IMR-90 (cell line): ENCODE measurements around the gene RAPGEF1. TPM values are rescaled to one million over a fixed set of nuclear protein-coding genes. Genes with fewer than 3 reads are reported as not detected.

Experiments used
- ATAC-seq: fragments of 200-7000 bp; cut with Tn5 transposase; 2 replicates; pipeline ENCODE4 v1.9.1; 2020; ENCODE audit warnings: low read depth, mild to moderate bottlenecking, moderate library complexity
- BruUV-seq: library from RNA; stranded (reverse); fragments of 400-500 nt; replicated peaks from 2 replicates; lab custom pipeline; 2021; lab: Mats Ljungman, UMichigan
- CTCF ChIA-PET: fragments of 300-600 bp; formaldehyde crosslinking; extraction: SDS; loops from one replicate; lab custom pipeline; 2021; ENCODE audit warnings: antibody characterized with exemption; lab: Yijun Ruan, JAX
- POLR2A ChIA-PET: fragments of 300-600 bp; sonication (Branson Sonifier 250); formaldehyde crosslinking; loops from one replicate; lab custom pipeline; 2022; ENCODE audit warnings: antibody characterized with exemption; ENCODE audit not compliant: unreplicated experiment; lab: Charles Lee
- DNase-seq: peaks from one replicate; pipeline ENCODE4 v3.0.0; 2013
- H2AFZ ChIP-seq: replicated peaks from 2 replicates; pipeline ENCODE3; 2013; ENCODE audit warnings: low read length, mild to moderate bottlenecking; ENCODE audit not compliant: poor library complexity
- H2AK5ac ChIP-seq: 2 replicates; pipeline ENCODE4 v1.6.1; 2013; ENCODE audit warnings: low read depth, low read length, inconsistent platforms
- H2AK9ac ChIP-seq: replicated peaks from 2 replicates; pipeline ENCODE3; 2013; ENCODE audit warnings: mild to moderate bottlenecking, low read depth, low read length, moderate library complexity; ENCODE audit not compliant: poor library complexity
- H2BK120ac ChIP-seq: 2 replicates; pipeline ENCODE4 v1.6.1; 2013; ENCODE audit warnings: low read depth, low read length, inconsistent platforms
- H2BK15ac ChIP-seq: 3 replicates; pipeline ENCODE4 v1.6.1; 2013; ENCODE audit warnings: low read depth, low read length, inconsistent platforms
- H2BK20ac ChIP-seq: 2 replicates; pipeline ENCODE4 v1.6.1; 2013; ENCODE audit warnings: low read depth, mild to moderate bottlenecking, inconsistent platforms, low read length, moderate library complexity
- H2BK5ac ChIP-seq: 2 replicates; pipeline ENCODE4 v1.6.1; 2013; ENCODE audit warnings: mild to moderate bottlenecking, low read depth, low read length, inconsistent platforms; ENCODE audit not compliant: poor library complexity, severe bottlenecking
- H3K14ac ChIP-seq: replicated peaks from 2 replicates; pipeline ENCODE4 v1.6.1; 2013; ENCODE audit warnings: low read depth, low read length, inconsistent platforms
- H3K18ac ChIP-seq: 2 replicates; pipeline ENCODE4 v1.6.1; 2013; ENCODE audit warnings: low read depth, low read length, control low read depth
- H3K23ac ChIP-seq: 2 replicates; pipeline ENCODE4 v1.6.1; 2013; ENCODE audit warnings: low read depth, low read length, inconsistent platforms
- H3K27ac ChIP-seq: 2 replicates; pipeline ENCODE4 v1.5.1; 2013; ENCODE audit warnings: mild to moderate bottlenecking, control low read depth, low read length; ENCODE audit not compliant: insufficient read depth
- H3K27me3 ChIP-seq: 2 replicates; pipeline ENCODE4 v1.6.1; 2013; ENCODE audit warnings: low read length; ENCODE audit not compliant: control insufficient read depth, insufficient read depth
- H3K36me3 ChIP-seq: 2 replicates; pipeline ENCODE4 v1.6.1; 2013; ENCODE audit warnings: low read length, mixed read lengths; ENCODE audit not compliant: control insufficient read depth, insufficient read depth
- H3K4ac ChIP-seq: 2 replicates; pipeline ENCODE4 v1.6.1; 2013; ENCODE audit warnings: low read depth, low read length, inconsistent platforms
- H3K4me1 ChIP-seq: 2 replicates; pipeline ENCODE4 v1.6.1; 2013; ENCODE audit warnings: low read length, mixed read lengths; ENCODE audit not compliant: control insufficient read depth, insufficient read depth
- H3K4me2 ChIP-seq: 2 replicates; pipeline ENCODE4 v1.6.1; 2013; ENCODE audit warnings: low read depth, mild to moderate bottlenecking, control low read depth, low read length, moderate library complexity
- H3K4me3 ChIP-seq: 2 replicates; pipeline ENCODE4 v1.5.1; 2013; ENCODE audit warnings: low read depth, mild to moderate bottlenecking, control low read depth, low read length, moderate library complexity; ENCODE audit not compliant: insufficient read depth
- H3K56ac ChIP-seq: 2 replicates; pipeline ENCODE4 v1.6.1; 2013; ENCODE audit warnings: low read length, inconsistent platforms; ENCODE audit not compliant: insufficient read depth; ENCODE audit errors: extremely low read depth
- H3K79me1 ChIP-seq, 2 experiments: 2 replicates each; pipeline ENCODE4 v1.6.1; 2013; ENCODE audit warnings: low read length in 2 of 2, inconsistent platforms in 1 of 2, low read depth in 1 of 2
- H3K9ac ChIP-seq: 2 replicates; pipeline ENCODE4 v1.6.1; 2013; ENCODE audit warnings: low read depth, low read length, control low read depth
- H3K9me1 ChIP-seq: 2 replicates; pipeline ENCODE4 v1.6.1; 2013; ENCODE audit warnings: low read length, inconsistent platforms; ENCODE audit not compliant: insufficient read depth
- H3K9me3 ChIP-seq: 2 replicates; pipeline ENCODE4 v1.6.1; 2013; ENCODE audit warnings: low read length; ENCODE audit not compliant: control insufficient read depth, insufficient read depth
- H4K20me1 ChIP-seq: 2 replicates; pipeline ENCODE4 v1.6.1; 2013; ENCODE audit warnings: low read length, inconsistent platforms; ENCODE audit not compliant: insufficient read depth
- H4K5ac ChIP-seq: 2 replicates; pipeline ENCODE4 v1.6.1; 2013; ENCODE audit warnings: mild to moderate bottlenecking, low read depth, low read length, control low read depth
- H4K8ac ChIP-seq, 2 experiments: 2 replicates each; pipeline ENCODE4 v1.6.1; 2013; ENCODE audit warnings: low read depth in 2 of 2, low read length in 2 of 2, control low read depth in 1 of 2, inconsistent platforms in 1 of 2
- H4K91ac ChIP-seq: 2 replicates; pipeline ENCODE4 v1.6.1; 2013; ENCODE audit warnings: low read depth, low read length, inconsistent platforms; ENCODE audit not compliant: insufficient read depth
- RFX5 ChIP-seq: IDR thresholded peaks from 2 replicates; pipeline ENCODE4 v1.8.0; 2012; ENCODE audit warnings: low read depth, mild to moderate bottlenecking, low read length, moderate library complexity
- SMC3 ChIP-seq: fragments of 150-350 bp; IDR thresholded peaks from 2 replicates; pipeline ENCODE4 v1.6.1; 2016; ENCODE audit warnings: low read depth, mild to moderate bottlenecking, antibody characterized with exemption, low read length, moderate library complexity
- WGBS, 2 experiments: methylation state at CpG; one replicate each; pipeline versions ENCODE4 v1.1.5 to v1.1.7; 2013; ENCODE audit warnings: missing lambda C conversion rate in 2 of 2; ENCODE audit not compliant: insufficient read length in 1 of 2; ENCODE audit errors: extremely low coverage in 2 of 2; 5-methylcytosine and 5-hydroxymethylcytosine counted together
- dilution Hi-C: fragments of 300-500 bp; cut with HindIII; formaldehyde crosslinking; loops from one replicate; pipeline ENCODE4 v1.14.3; 2018; ENCODE audit warnings: low sequenced_read_pairs; ENCODE audit not compliant: unreplicated experiment
- in situ Hi-C: fragments of 300-500 bp; cut with MboI; formaldehyde crosslinking; loops from 3 replicates; pipeline ENCODE4 v1.14.3; 2019; ENCODE audit warnings: low sequenced_read_pairs, inconsistent platforms, mixed read lengths
- intact Hi-C: fragments of 100-400 bp; cut with micrococcal nuclease; formaldehyde crosslinking; loops from 2 replicates; pipeline ENCODE4 v1.10.0; 2022
- polyA plus RNA-seq, 3 experiments: library from polyadenylated mRNA; depleted of rRNA; stranded (reverse); fragments of >200 nt; gene quantifications; 2 replicates each; pipeline ENCODE4 v1.2.3, GENCODE V29; 2012; ENCODE audit warnings: low replicate concordance in 1 of 3
- total RNA-seq: library from RNA; depleted of rRNA; stranded (reverse); fragments of >200 nt; gene quantifications from 2 replicates; pipeline ENCODE4 v1.2.3, GENCODE V29; 2012

Gene RAPGEF1
- total and polyA plus RNA-seq, 2 of the 4 experiments (the other 2 are of a cell fraction) = 13.1 to 22.3 TPM

DNA sequence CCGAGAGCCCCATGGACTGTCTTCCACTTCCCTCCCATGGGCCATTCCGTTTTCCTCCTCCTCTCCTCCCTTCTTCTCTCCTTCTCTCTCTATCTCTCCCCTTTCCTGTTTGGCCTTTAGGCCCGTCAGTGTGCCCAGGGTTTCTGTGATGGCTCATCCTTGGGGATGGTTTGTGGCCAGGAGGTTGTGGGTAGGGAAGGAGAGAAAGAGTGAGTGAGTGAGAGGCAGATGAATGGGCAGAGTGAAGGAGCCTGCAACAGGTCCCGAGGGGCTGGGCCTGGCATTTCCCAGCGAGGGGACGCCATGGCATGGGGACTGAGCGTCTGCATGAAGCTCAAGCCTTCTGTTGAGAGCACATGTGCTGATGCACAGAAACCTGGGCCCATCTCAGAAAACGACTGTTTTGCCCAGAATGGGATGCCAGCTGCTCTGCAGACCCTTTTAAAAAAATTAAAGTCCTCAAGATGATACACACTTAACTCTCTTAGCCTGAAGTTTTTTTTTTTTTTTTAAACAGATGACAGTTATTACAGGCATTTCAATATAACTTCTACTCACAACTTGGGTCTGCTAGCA is 125.4 kb downstream of the RAPGEF1 start:
- Histone ChIP-seq H4K20me1 (peaks cover 3% of the 10 kb centered on the region; the same call in 1 of the 2 replicates), H3K4me2 (no peak overlapping the region), H3K36me3 (peaks cover 16% of the 10 kb centered on the region), H3K56ac (no peak overlapping the region), H2AFZ (no peak overlapping the region), H4K8ac (no peak overlapping the region), H2BK120ac (no peak overlapping the region), H3K79me1 (peaks cover 0 to 5% of the 10 kb centered on the region in 2 experiments; a peak in 1 of 4 replicates), H3K27ac (no peak overlapping the region), H2AK9ac (no peak overlapping the region), H3K23ac (no peak overlapping the region), H2BK5ac (no peak overlapping the region), H2BK15ac (no peak overlapping the region), H4K91ac (no peak overlapping the region), H3K9ac (no peak overlapping the region), H3K27me3 (no peaks in the 10 kb centered on the region), H4K5ac (no peak overlapping the region), H3K4ac (no peak overlapping the region), H3K18ac (no peak overlapping the region), H3K14ac (no peak overlapping the region), H2AK5ac (no peak overlapping the region), H3K4me1 (peaks cover 12% of the 10 kb centered on the region), H3K4me3 (no peak overlapping the region), H3K9me1 (peaks cover 29% of the 10 kb centered on the region), H2BK20ac (no peak overlapping the region), H3K9me3 (no peaks in the 10 kb centered on the region)
- ChIA-PET POLR2A (no interaction called here), CTCF (interaction anchor here (0.7 kb wide), 1 partner anchor 130 kb away, joined by 4 read pairs; no protein-coding TSS in a partner anchor)
- in situ Hi-C loops = no loop called here
- dilution Hi-C loops = no loop called here
- no peak for ATAC-seq
- TF ChIP-seq RFX5 (no peak), SMC3 (no peak)
- no peak for DNase-seq
- no TSS peak for BruUV-seq
- WGBS, 2 experiments = 100% methylated on average over 2 of the region's 8 CpGs; no CpG with 5 or more reads in 1 of the 2 experiments
- intact Hi-C loops = no loop called here
